GM12873 (cell line): ENCODE data around the gene LETM1.

ENCODE experiments used
- TF ChIP-seq, protein P1 (sequence below): IDR thresholded peaks from 2 replicates; pipeline ENCODE4 v1.5.1; 2012; ENCODE audit warnings: low read depth, mild to moderate bottlenecking, moderate library complexity, low read length, control low read depth; ENCODE audit not compliant: insufficient read depth; ENCODE audit errors: missing control alignments

Gene LETM1

DNA sequence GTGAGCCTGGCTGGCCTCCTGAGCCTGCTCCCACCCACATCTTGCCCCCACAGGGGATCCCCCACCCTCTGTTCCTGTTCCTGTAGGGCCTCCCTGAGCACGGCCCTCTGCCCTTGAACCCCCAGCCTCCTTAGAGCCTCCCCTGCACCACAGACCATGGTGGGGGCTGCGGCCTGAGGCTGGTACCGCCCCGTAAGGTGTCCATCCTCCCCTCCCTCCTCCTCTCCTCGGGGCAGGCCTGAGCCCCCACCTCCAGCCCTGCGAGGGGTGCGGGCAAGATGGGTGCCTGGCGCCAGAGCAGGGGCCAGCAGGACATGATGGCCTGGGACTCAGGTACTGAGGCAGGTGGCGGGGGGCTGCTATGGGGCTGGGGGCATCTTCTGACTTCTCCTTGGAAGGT, 91.3 kb downstream of the LETM1 start:
- TF ChIP-seq, protein P1, sequence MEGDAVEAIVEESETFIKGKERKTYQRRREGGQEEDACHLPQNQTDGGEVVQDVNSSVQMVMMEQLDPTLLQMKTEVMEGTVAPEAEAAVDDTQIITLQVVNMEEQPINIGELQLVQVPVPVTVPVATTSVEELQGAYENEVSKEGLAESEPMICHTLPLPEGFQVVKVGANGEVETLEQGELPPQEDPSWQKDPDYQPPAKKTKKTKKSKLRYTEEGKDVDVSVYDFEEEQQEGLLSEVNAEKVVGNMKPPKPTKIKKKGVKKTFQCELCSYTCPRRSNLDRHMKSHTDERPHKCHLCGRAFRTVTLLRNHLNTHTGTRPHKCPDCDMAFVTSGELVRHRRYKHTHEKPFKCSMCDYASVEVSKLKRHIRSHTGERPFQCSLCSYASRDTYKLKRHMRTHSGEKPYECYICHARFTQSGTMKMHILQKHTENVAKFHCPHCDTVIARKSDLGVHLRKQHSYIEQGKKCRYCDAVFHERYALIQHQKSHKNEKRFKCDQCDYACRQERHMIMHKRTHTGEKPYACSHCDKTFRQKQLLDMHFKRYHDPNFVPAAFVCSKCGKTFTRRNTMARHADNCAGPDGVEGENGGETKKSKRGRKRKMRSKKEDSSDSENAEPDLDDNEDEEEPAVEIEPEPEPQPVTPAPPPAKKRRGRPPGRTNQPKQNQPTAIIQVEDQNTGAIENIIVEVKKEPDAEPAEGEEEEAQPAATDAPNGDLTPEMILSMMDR = no peak

DNA sequence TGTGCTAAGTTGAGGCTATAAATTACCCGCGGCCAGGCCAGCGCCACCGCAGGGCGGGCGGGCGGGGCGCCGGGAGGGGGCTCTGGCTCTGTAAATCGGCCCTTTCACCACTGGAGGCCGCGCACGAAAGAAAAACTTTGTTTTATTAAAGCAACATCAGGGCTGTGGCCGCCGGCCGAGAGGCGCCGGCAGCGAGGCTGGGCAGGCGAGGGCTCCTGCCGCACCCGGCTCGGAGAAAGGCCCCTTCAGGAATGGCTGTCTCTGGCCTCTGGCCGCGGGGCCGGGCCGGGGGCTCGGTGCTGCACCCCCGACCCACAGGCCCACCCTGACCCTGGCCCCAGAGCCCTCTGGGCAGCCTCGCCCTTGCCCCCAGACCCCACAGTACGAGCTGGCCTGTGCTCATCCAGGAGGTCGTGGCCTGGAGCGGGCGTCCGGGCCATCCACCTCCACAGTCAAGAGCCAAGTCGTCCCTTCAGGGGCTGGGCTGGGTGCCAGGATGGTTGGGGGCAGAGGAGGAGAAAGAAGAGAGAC, 92.3 kb downstream of the LETM1 start:
- TF ChIP-seq, protein P1 = no peak

DNA sequence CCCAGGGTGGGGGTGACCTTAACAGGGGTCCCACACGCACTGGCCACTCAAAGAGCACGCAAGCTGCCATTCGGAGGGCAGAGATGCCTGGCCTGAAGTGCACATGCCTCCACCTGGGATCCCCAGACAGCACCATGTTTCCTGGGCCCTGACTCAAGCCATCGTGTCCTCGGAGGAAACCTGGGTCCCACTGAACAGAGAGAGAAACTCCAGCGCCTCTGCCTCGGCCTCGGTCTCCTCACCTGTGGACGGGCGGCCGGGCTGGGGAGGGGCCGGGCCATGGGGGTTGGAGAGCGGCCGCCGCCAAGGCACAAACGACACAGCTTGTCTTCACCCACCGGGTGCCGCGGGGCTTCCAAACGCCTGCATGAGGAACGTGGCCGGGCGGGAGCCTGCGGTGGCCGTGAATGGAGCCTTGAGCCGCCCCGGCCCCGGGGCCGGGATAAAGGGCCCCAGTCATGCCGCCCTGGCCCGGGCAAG, 92.8 kb downstream of the LETM1 start:
- TF ChIP-seq, protein P1 = no peak

DNA sequence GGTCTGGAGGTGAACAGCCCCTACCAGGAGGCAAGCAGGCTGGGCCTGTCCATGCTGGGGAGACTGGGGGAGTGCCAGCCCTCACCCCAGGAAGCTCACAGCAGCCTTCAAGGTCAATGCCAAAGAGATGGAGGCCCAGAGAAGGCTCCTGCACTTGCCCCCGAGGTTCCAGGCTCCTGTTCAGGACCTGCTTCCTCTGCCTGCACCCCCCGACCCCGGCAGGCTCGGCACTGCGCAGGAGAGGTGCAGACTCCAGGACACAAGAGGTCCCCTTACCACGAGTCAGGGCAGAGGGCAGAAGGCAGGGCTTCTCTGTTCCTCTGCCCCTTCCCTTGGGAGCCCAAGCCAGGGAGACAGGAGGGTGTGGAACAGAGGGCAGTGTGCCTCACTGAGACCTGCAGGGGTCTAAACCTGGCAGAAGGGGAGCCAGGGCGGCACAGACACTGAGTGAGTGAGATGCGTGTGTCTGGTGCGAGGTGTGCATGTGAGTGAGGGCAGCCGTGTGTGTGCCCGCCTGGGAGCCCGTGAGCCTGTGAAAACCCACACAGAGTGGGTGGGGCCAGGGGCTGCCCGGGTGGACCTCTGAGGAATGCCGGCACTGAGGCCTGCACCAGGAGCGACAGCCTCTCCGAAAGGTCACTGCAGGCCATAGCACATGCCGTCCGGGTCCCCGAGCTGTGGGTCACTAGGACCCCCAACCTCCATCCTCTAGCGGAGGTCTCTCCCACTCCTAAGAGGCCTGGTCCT, 93.5 kb downstream of the LETM1 start:
- TF ChIP-seq, protein P1 = no peak
